ENCODE data around the gene ADI1. TPM values are rescaled to one million over a fixed set of nuclear protein-coding genes. Genes with fewer than 3 reads are reported as not detected.

ADI1 gene
- 75.8 and 78.9 TPM in 2 replicates for total RNA-seq (2014; rRNA removed; shearing (Covaris generic); ENCODE audit: low replicate concordance)

- Histone ChIP-seq H3K27me3 (no peaks in the 10 kb centered on the region), H3K9me3 (peaks cover 3% of the 10 kb centered on the region)
- DNase-seq, result peak; percentile 81
Measured at GRCh38 chr2:3519255-3520205, at the start of gene ADI1. Gene ADI1 (minus strand): TSS chr2:3519531. CDS start chr2:3519487, 44 bp downstream.

GRCh38 chr2:3566806-3567205 lies 47.5 kb upstream of the ADI1 start:
- DNase-seq, result no peak
- Histone ChIP-seq H3K36me3 (no peaks in the 10 kb centered on the region), H3K9me3 (no peaks in the 10 kb centered on the region), H3K4me3 (no peak overlapping the region), H3K27me3 (no peaks in the 10 kb centered on the region)

More at GRCh38 chr2:3519255-3520205, at the start of gene ADI1:
- Histone ChIP-seq H3K36me3 (peaks cover 11% of the 10 kb centered on the region), H3K4me3 (peak within 1 kb of the TSS; percentile 72)

GRCh38 chr2:3565117-3565516 lies 45.8 kb upstream of the ADI1 start:
- Histone ChIP-seq H3K4me3 (no peak overlapping the region), H3K36me3 (peaks cover 6% of the 10 kb centered on the region), H3K27me3 (no peaks in the 10 kb centered on the region), H3K9me3 (no peaks in the 10 kb centered on the region)
- DNase-seq, result no peak

GRCh38 chr2:3563521-3563976 lies 44.2 kb upstream of the ADI1 start:
- no peak overlapping the region for H3K4me3 ChIP-seq
- no peak for DNase-seq
- H3K36me3 ChIP-seq, result peaks cover 10% of the 10 kb centered on the region
- H3K9me3 ChIP-seq, result no peaks in the 10 kb centered on the region
- H3K27me3 ChIP-seq, result no peaks in the 10 kb centered on the region

GRCh38 chr2:3558205-3559014 lies 39.1 kb upstream of the ADI1 start, which contains the start of gene RNASEH1:
Gene RNASEH1 (minus strand): TSS chr2:3558333. CDS start chr2:3558260, 73 bp downstream.
- Histone ChIP-seq H3K9me3 (no peaks in the 10 kb centered on the region), H3K27me3 (no peaks in the 10 kb centered on the region), H3K4me3 (peak within 1 kb of the TSS; percentile 97), H3K36me3 (peaks cover 54% of the 10 kb centered on the region)
- peak; percentile 98 for DNase-seq

GRCh38 chr2:3557639-3558204 lies 38.4 kb upstream of the ADI1 start:
- DNase-seq, result no peak
- H3K27me3 ChIP-seq, result no peaks in the 10 kb centered on the region
- no peaks in the 10 kb centered on the region for H3K9me3 ChIP-seq
- H3K36me3 ChIP-seq, result peaks cover 57% of the 10 kb centered on the region
- H3K4me3 ChIP-seq, result peak overlapping the region; percentile 97

- Histone ChIP-seq H3K36me3 (peaks cover 74% of the 10 kb centered on the region), H3K9me3 (no peaks in the 10 kb centered on the region), H3K4me3 (no peak overlapping the region), H3K27me3 (no peaks in the 10 kb centered on the region)
- DNase-seq, result no peak
Measured at GRCh38 chr2:3553946-3554345, 34.6 kb upstream of the ADI1 start.

GRCh38 chr2:3547915-3548314 lies 28.6 kb upstream of the ADI1 start:
- no peaks in the 10 kb centered on the region for H3K27me3 ChIP-seq
- DNase-seq, result no peak
- no peaks in the 10 kb centered on the region for H3K9me3 ChIP-seq
- peaks cover 83% of the 10 kb centered on the region for H3K36me3 ChIP-seq
- H3K4me3 ChIP-seq, result no peak overlapping the region

GRCh38 chr2:3545788-3546478 lies 26.6 kb upstream of the ADI1 start:
- Histone ChIP-seq H3K9me3 (no peaks in the 10 kb centered on the region), H3K27me3 (no peaks in the 10 kb centered on the region), H3K4me3 (no peak overlapping the region), H3K36me3 (peaks cover 83% of the 10 kb centered on the region)
- no peak for DNase-seq

- DNase-seq, result no peak
- Histone ChIP-seq H3K4me3 (no peak overlapping the region), H3K9me3 (no peaks in the 10 kb centered on the region), H3K36me3 (peaks cover 70% of the 10 kb centered on the region), H3K27me3 (no peaks in the 10 kb centered on the region)
Measured at GRCh38 chr2:3543023-3543683, 23.8 kb upstream of the ADI1 start.

- H3K36me3 ChIP-seq, result peaks cover 62% of the 10 kb centered on the region
- no peak overlapping the region for H3K4me3 ChIP-seq
- no peaks in the 10 kb centered on the region for H3K27me3 ChIP-seq
- no peak for DNase-seq
- no peaks in the 10 kb centered on the region for H3K9me3 ChIP-seq
Measured at GRCh38 chr2:3542107-3542506, 22.8 kb upstream of the ADI1 start.

- Histone ChIP-seq H3K4me3 (no peak overlapping the region), H3K36me3 (peaks cover 39% of the 10 kb centered on the region), H3K9me3 (no peaks in the 10 kb centered on the region), H3K27me3 (no peaks in the 10 kb centered on the region)
- no peak for DNase-seq
Measured at GRCh38 chr2:3539836-3540235, 20.5 kb upstream of the ADI1 start.

GRCh38 chr2:3536682-3537632 lies 17.6 kb upstream of the ADI1 start:
- DNase-seq, result peak; percentile 68
- Histone ChIP-seq H3K27me3 (no peaks in the 10 kb centered on the region), H3K36me3 (peaks cover 14% of the 10 kb centered on the region), H3K9me3 (no peaks in the 10 kb centered on the region), H3K4me3 (peak overlapping the region; percentile 28; the same call in 1 of the 2 replicates)

- Histone ChIP-seq H3K36me3 (peaks cover 11% of the 10 kb centered on the region), H3K27me3 (no peaks in the 10 kb centered on the region), H3K9me3 (no peaks in the 10 kb centered on the region)
Measured at GRCh38 chr2:3535794-3536681, 16.7 kb upstream of the ADI1 start.

More at GRCh38 chr2:3535794-3536681, 16.7 kb upstream of the ADI1 start:
- H3K4me3 ChIP-seq, result peak overlapping the region; percentile 28
- DNase-seq, result peak; percentile 78
